Lower lobe of right lung (tissue), 2 donors: ENCODE data around the gene SLC6A7. TPM values are rescaled to one million over a fixed set of nuclear protein-coding genes. Genes with fewer than 3 reads are reported as not detected.

Experiments
- ATAC-seq, 2 donors: fragments of 200-7000 bp; cut with Tn5 transposase; one replicate each; pipeline ENCODE4 v1.9.1; 2020 to 2022; ENCODE audit warnings: mild to moderate bottlenecking in 2 of 2, moderate library complexity in 2 of 2
- DNase-seq: peaks from one replicate; pipeline ENCODE4 v3.0.0-alpha.2; 2020
- H3K27ac ChIP-seq: fragments of 200-600 bp; one replicate; pipeline ENCODE4 v1.8.0; 2022
- H3K27me3 ChIP-seq: fragments of 200-600 bp; one replicate; pipeline ENCODE4 v1.8.0; 2022; ENCODE audit warnings: low read depth
- H3K36me3 ChIP-seq: fragments of 200-600 bp; one replicate; pipeline ENCODE4 v1.8.0; 2022; ENCODE audit warnings: mild to moderate bottlenecking
- H3K4me1 ChIP-seq: fragments of 200-600 bp; one replicate; pipeline ENCODE4 v1.8.0; 2022
- H3K4me3 ChIP-seq: fragments of 200-600 bp; one replicate; pipeline ENCODE4 v1.8.0; 2022; ENCODE audit warnings: mild to moderate bottlenecking
- H3K9me3 ChIP-seq: fragments of 200-600 bp; one replicate; pipeline ENCODE4 v1.8.0; 2022
- CTCF ChIP-seq: fragments of 200-600 bp; IDR thresholded peaks from one replicate; pipeline ENCODE4 v1.8.0; 2022; ENCODE audit warnings: antibody characterized with exemption, mild to moderate bottlenecking
- intact Hi-C: fragments of 100-400 bp; cut with DNase I; formaldehyde crosslinking; loops from one replicate; pipeline ENCODE4 v1.11.0; 2022
- total RNA-seq: library from RNA; stranded (reverse); fragmentation: NEBNext Ultra II Directional; extraction: Animal tissue kit (Norgen Biotek cat#: 25700); gene quantifications from one replicate; pipeline ENCODE4 v1.2.1, GENCODE V29; 2021
- donor health status: DM: no; HTN: yes; CAD: no; lungs with severe emphysema.

SLC6A7 gene
- total RNA-seq, 1 donor from 2014 or later = not detected

GRCh38 chr5:150196986-150197385 is 7.1 kb downstream of the SLC6A7 start:
- H3K27me3 ChIP-seq = peaks cover 8% of the 10 kb centered on the region
- no peak for TF ChIP-seq CTCF
- DNase-seq = no peak
- no peaks in the 10 kb centered on the region for H3K36me3 ChIP-seq
- no peaks in the 10 kb centered on the region for H3K9me3 ChIP-seq
- no peak overlapping the region for H3K4me3 ChIP-seq
- H3K27ac ChIP-seq = no peak overlapping the region
- H3K4me1 ChIP-seq = no peaks in the 10 kb centered on the region
- intact Hi-C loops = no loop called here
- no peak for ATAC-seq

DNA sequence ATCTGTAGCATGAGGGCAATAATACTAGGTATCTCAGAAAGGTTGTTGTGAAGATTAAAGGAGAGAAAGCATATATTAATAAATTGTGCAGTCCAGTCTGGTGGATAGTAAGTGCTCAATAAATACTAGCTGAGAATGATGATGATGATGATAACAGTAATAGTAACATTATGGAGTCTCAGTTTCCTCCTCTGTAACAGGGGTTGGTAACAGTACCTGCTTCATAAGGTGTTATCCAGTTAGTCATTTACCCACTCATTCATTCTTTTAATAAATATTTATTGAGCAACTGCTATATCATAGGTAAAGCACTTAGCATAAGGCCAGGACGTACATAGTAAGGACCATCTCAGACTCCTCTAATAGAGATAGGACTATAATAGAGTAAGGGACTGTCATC is 7.6 kb downstream of the SLC6A7 start:
- Histone ChIP-seq H3K9me3 (no peaks in the 10 kb centered on the region), H3K36me3 (no peaks in the 10 kb centered on the region), H3K4me3 (no peak overlapping the region), H3K4me1 (no peaks in the 10 kb centered on the region), H3K27me3 (peaks cover 3% of the 10 kb centered on the region), H3K27ac (no peak overlapping the region)
- ATAC-seq = no peak
- TF ChIP-seq CTCF = no peak
- intact Hi-C loops = no loop called here
- no peak for DNase-seq

GRCh38 chr5:150202501-150202900 is 12.6 kb downstream of the SLC6A7 start:
- H3K4me1 ChIP-seq = no peaks in the 10 kb centered on the region
- no peaks in the 10 kb centered on the region for H3K36me3 ChIP-seq

GRCh38 chr5:150203832-150204589 is 14.1 kb downstream of the SLC6A7 start:
- DNase-seq = no peak
- no peak overlapping the region for H3K4me3 ChIP-seq
- peaks cover 7% of the 10 kb centered on the region for H3K4me1 ChIP-seq
- intact Hi-C loops = no loop called here
- peaks cover 3% of the 10 kb centered on the region for H3K27me3 ChIP-seq
- no peaks in the 10 kb centered on the region for H3K9me3 ChIP-seq
- no peaks in the 10 kb centered on the region for H3K36me3 ChIP-seq
- TF ChIP-seq CTCF = no peak
- H3K27ac ChIP-seq = no peak overlapping the region
- no peak for ATAC-seq

More at GRCh38 chr5:150202501-150202900, 12.6 kb downstream of the SLC6A7 start:
- Histone ChIP-seq H3K9me3 (no peaks in the 10 kb centered on the region), H3K27me3 (no peaks in the 10 kb centered on the region), H3K27ac (no peak overlapping the region), H3K4me3 (no peak overlapping the region)
- no peak for TF ChIP-seq CTCF
- intact Hi-C loops = no loop called here
- DNase-seq = no peak
- no peak for ATAC-seq

DNA sequence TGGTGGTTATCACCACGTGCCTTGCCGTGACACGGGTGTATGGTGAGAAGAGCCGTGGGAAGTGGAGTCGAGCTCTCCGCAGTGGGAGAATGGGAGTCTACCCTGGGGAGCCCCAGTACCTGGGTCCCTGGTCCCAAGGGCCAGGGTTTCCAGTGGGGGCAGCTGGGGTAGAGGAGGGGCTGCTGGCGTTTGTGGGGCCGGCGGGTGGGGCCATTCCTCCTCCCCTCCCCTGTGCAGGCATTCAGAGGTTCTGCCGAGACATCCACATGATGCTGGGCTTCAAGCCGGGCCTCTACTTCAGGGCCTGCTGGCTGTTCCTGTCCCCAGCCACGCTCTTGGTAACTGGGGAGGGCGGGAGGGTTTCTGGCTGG is 14.7 kb downstream of the SLC6A7 start:
- no peak for DNase-seq
- Histone ChIP-seq H3K4me3 (no peak overlapping the region), H3K27ac (no peak overlapping the region), H3K9me3 (no peaks in the 10 kb centered on the region), H3K27me3 (peaks cover 9% of the 10 kb centered on the region), H3K36me3 (no peaks in the 10 kb centered on the region), H3K4me1 (peaks cover 12% of the 10 kb centered on the region)
- intact Hi-C loops = no loop called here
- TF ChIP-seq CTCF = no peak
- no peak for ATAC-seq
